H1 (cell line): ENCODE data around the gene GFRA4. TPM values are rescaled to one million over a fixed set of nuclear protein-coding genes. Genes with fewer than 3 reads are reported as not detected.

Experiments used
- CTCF ChIA-PET: fragments of 300-600 bp; sonication (Branson Sonifier 250); formaldehyde crosslinking; loops from one replicate; lab custom pipeline; 2021; ENCODE audit not compliant: partially characterized antibody; lab: Charles Lee
- POLR2A ChIA-PET: fragments of 300-600 bp; sonication (Branson Sonifier 250); formaldehyde crosslinking; loops from one replicate; lab custom pipeline; 2021; ENCODE audit warnings: inconsistent platforms; ENCODE audit not compliant: partially characterized antibody; lab: Charles Lee
- DNase-seq, 2 experiments: peaks; one replicate each; pipeline versions ENCODE4 v3.0.0 to v3.0.0-alpha.2; 2010 to 2022; ENCODE audit warnings: low spot score in 2 of 2, low read depth in 1 of 2, mixed read lengths in 1 of 2
- FAIRE-seq: peaks from 2 replicates; lab custom pipeline; 2011; peaks lifted over from hg19 to GRCh38; lab: Jason Lieb, UNC
- H2AFZ ChIP-seq: 2 replicates; pipeline ENCODE4 v1.8.1; 2012; ENCODE audit warnings: low read length, inconsistent platforms
- H2AK5ac ChIP-seq: 2 replicates; pipeline ENCODE4 v1.6.1; 2013; ENCODE audit warnings: low read depth, low read length
- H2BK120ac ChIP-seq: replicated peaks from 2 replicates; pipeline ENCODE3; 2013; ENCODE audit warnings: low read depth, low read length, inconsistent platforms
- H2BK12ac ChIP-seq: 2 replicates; pipeline ENCODE4 v1.6.1; 2013; ENCODE audit warnings: low read depth, low read length
- H2BK15ac ChIP-seq: 2 replicates; pipeline ENCODE4 v1.6.1; 2013; ENCODE audit warnings: low read length
- H2BK20ac ChIP-seq: 2 replicates; pipeline ENCODE4 v1.6.1; 2013; ENCODE audit warnings: low read length
- H2BK5ac ChIP-seq: 2 replicates; pipeline ENCODE4 v1.6.1; 2013; ENCODE audit warnings: low read depth, low read length
- H3K14ac ChIP-seq: 2 replicates; pipeline ENCODE4 v1.6.1; 2013; ENCODE audit warnings: inconsistent platforms; ENCODE audit not compliant: insufficient read length
- H3K18ac ChIP-seq: 2 replicates; pipeline ENCODE4 v1.6.1; 2013; ENCODE audit warnings: low read length; ENCODE audit errors: extremely low read depth
- H3K23ac ChIP-seq: 2 replicates; pipeline ENCODE4 v1.6.1; 2013; ENCODE audit warnings: inconsistent platforms; ENCODE audit not compliant: insufficient read length
- H3K23me2 ChIP-seq: 2 replicates; pipeline ENCODE4 v1.6.1; 2013; ENCODE audit warnings: low read depth, low read length
- H3K27ac ChIP-seq: 2 replicates; pipeline ENCODE4 v1.6.1; 2011; ENCODE audit warnings: low read depth, low read length, inconsistent platforms
- H3K27me3 ChIP-seq, 4 experiments: replicated peaks in 1 of 4; 1 replicate in 1 of 4; 2 replicates in 3 of 4; pipeline versions ENCODE4 v1.6.1 to v1.8.1; 2011 to 2013; ENCODE audit warnings: low read length in 3 of 4, mild to moderate bottlenecking in 3 of 4, inconsistent platforms in 2 of 4, mixed read lengths in 2 of 4, moderate library complexity in 1 of 4; ENCODE audit not compliant: control insufficient read depth in 3 of 4, insufficient read depth in 3 of 4; ENCODE audit errors: extremely low read depth in 1 of 4
- H3K36me3 ChIP-seq, 4 experiments: 2 replicates each; pipeline versions ENCODE4 v1.6.1 to v1.8.1; 2011 to 2013; ENCODE audit warnings: mild to moderate bottlenecking in 4 of 4, low read length in 3 of 4, moderate library complexity in 2 of 4, control low read depth in 1 of 4, inconsistent platforms in 1 of 4; ENCODE audit not compliant: insufficient read depth in 4 of 4, control insufficient read depth in 2 of 4
- H3K4ac ChIP-seq: replicated peaks from 2 replicates; pipeline ENCODE3; 2013; ENCODE audit warnings: low read length, low read depth, mixed read lengths, inconsistent platforms; ENCODE audit not compliant: insufficient read length
- H3K4me1 ChIP-seq, 4 experiments: replicated peaks in 1 of 4; 1 replicate in 1 of 4; 2 replicates in 3 of 4; pipeline versions ENCODE4 v1.6.1 to v1.8.1; 2011 to 2013; ENCODE audit warnings: low read length in 3 of 4, inconsistent platforms in 2 of 4, mixed read lengths in 1 of 4; ENCODE audit not compliant: insufficient read depth in 4 of 4, control insufficient read depth in 3 of 4
- H3K4me2 ChIP-seq, 2 experiments: 2 replicates each; pipeline versions ENCODE4 v1.6.1 to v1.8.1; 2011 to 2013; ENCODE audit warnings: low read depth in 2 of 2, low read length in 2 of 2, control low read depth in 1 of 2, inconsistent platforms in 1 of 2, mild to moderate bottlenecking in 1 of 2; ENCODE audit not compliant: insufficient read depth in 1 of 2
- H3K4me3 ChIP-seq, 4 experiments: fragments of 200-600, 300-600 bp in 1 of 4; sonication (generic), shearing (Covaris generic), sonication (Bioruptor Twin) in 1 of 4; 2 replicates each; pipeline versions ENCODE4 v1.5.1 to v1.8.1; 2011 to 2016; ENCODE audit warnings: low read length in 4 of 4, low read depth in 3 of 4, control low read depth in 2 of 4, inconsistent platforms in 2 of 4, mild to moderate bottlenecking in 2 of 4, mixed read lengths in 1 of 4, moderate library complexity in 1 of 4; ENCODE audit not compliant: insufficient read depth in 2 of 4; ENCODE audit errors: extremely low read depth in 1 of 4
- H3K56ac ChIP-seq: replicated peaks from 2 replicates; pipeline ENCODE3; 2013; ENCODE audit warnings: low read depth, mild to moderate bottlenecking, mixed read lengths, low read length, inconsistent platforms; ENCODE audit not compliant: insufficient read length
- H3K79me1 ChIP-seq: 2 replicates; pipeline ENCODE4 v1.6.1; 2013; ENCODE audit warnings: low read depth, low read length, control low read depth
- H3K79me2 ChIP-seq, 2 experiments: 2 replicates each; pipeline versions ENCODE4 v1.6.1 to v1.8.1; 2012 to 2013; ENCODE audit warnings: low read length in 2 of 2, mild to moderate bottlenecking in 2 of 2, inconsistent platforms in 1 of 2; ENCODE audit not compliant: insufficient read depth in 2 of 2, control insufficient read depth in 1 of 2
- H3K9ac ChIP-seq, 4 experiments: replicated peaks in 1 of 4; 1 replicate in 1 of 4; 2 replicates in 3 of 4; pipeline versions ENCODE4 v1.6.1 to v1.8.1; 2011 to 2013; ENCODE audit warnings: low read depth in 3 of 4, low read length in 3 of 4, control low read depth in 2 of 4, mild to moderate bottlenecking in 2 of 4, moderate library complexity in 2 of 4, inconsistent platforms in 1 of 4; ENCODE audit errors: extremely low read depth in 1 of 4
- H3K9me3 ChIP-seq, 2 experiments: 2 replicates each; pipeline versions ENCODE4 v1.6.1 to v1.8.1; 2012 to 2013; ENCODE audit warnings: mild to moderate bottlenecking in 2 of 2, moderate library complexity in 2 of 2, control low read depth in 1 of 2, inconsistent platforms in 1 of 2, low read depth in 1 of 2, low read length in 1 of 2, mixed read lengths in 1 of 2; ENCODE audit not compliant: insufficient read depth in 2 of 2
- H4K20me1 ChIP-seq, 2 experiments: replicated peaks in 1 of 2; 2 replicates each; pipeline versions ENCODE3 to v1.8.1; 2011 to 2013; ENCODE audit warnings: inconsistent platforms in 2 of 2, low read length in 2 of 2, mild to moderate bottlenecking in 1 of 2; ENCODE audit not compliant: insufficient read depth in 2 of 2, control insufficient read depth in 1 of 2
- H4K5ac ChIP-seq: 2 replicates; pipeline ENCODE4 v1.6.1; 2013; ENCODE audit warnings: low read length, low read depth, mixed read lengths, inconsistent platforms; ENCODE audit not compliant: insufficient read length
- H4K8ac ChIP-seq: 2 replicates; pipeline ENCODE4 v1.8.0; 2013; ENCODE audit warnings: mild to moderate bottlenecking, moderate library complexity, low read length, inconsistent platforms; ENCODE audit not compliant: insufficient read depth; ENCODE audit errors: extremely low read depth
- H4K91ac ChIP-seq: replicated peaks from 2 replicates; pipeline ENCODE3; 2013; ENCODE audit warnings: low read length, mixed read lengths, inconsistent platforms; ENCODE audit not compliant: insufficient read length
- CREB1 ChIP-seq: IDR thresholded peaks from 2 replicates; pipeline ENCODE4 v1.6.1; 2012; ENCODE audit warnings: inconsistent platforms
- GABPA ChIP-seq: IDR thresholded peaks from 2 replicates; pipeline ENCODE4 v1.6.1; 2011; ENCODE audit warnings: mild to moderate bottlenecking, low read length, moderate library complexity, borderline replicate concordance; ENCODE audit not compliant: insufficient read depth
- JUN ChIP-seq: IDR thresholded peaks from 2 replicates; pipeline ENCODE4 v1.6.1; 2011; ENCODE audit warnings: low read depth, mild to moderate bottlenecking, improper control_type of control experiment, low read length
- MAFK ChIP-seq: IDR thresholded peaks from 2 replicates; pipeline ENCODE4 v1.6.1; 2012; ENCODE audit warnings: low read depth, mild to moderate bottlenecking, improper control_type of control experiment, low read length
- NANOG ChIP-seq: IDR thresholded peaks from 2 replicates; pipeline ENCODE4 v1.6.1; 2011; ENCODE audit warnings: low read length, low read depth, mild to moderate bottlenecking, inconsistent platforms; ENCODE audit not compliant: insufficient read depth, poor library complexity, severe bottlenecking
- PHF8 ChIP-seq: fragments of 200-600 bp; sonication (generic); conservative IDR thresholded peaks from 2 replicates; pipeline ENCODE4 v1.7.1; 2012; ENCODE audit warnings: low read depth, mild to moderate bottlenecking, inconsistent platforms, low read length, moderate library complexity
- RNF2 ChIP-seq: fragments of 200-900, 300-1000 bp; sonication (generic); IDR thresholded peaks from 2 replicates; pipeline ENCODE4 v1.7.1; 2016; ENCODE audit warnings: borderline replicate concordance, low read depth, mild to moderate bottlenecking, antibody characterized with exemption, low read length; ENCODE audit not compliant: poor library complexity, severe bottlenecking; ENCODE audit errors: missing control alignments
- RXRA ChIP-seq: IDR thresholded peaks from 2 replicates; pipeline ENCODE4 v1.6.1; 2011; ENCODE audit warnings: low read depth, mild to moderate bottlenecking, low read length, moderate library complexity; ENCODE audit not compliant: insufficient read depth
- SIN3A ChIP-seq, 2 experiments: IDR thresholded peaks in 1 of 2; conservative IDR thresholded peaks in 1 of 2; 2 replicates each; pipeline ENCODE4 v1.6.1; 2011 to 2012; ENCODE audit warnings: low read length in 2 of 2, improper control_type of control experiment in 1 of 2, low read depth in 1 of 2, mild to moderate bottlenecking in 1 of 2
- SP2 ChIP-seq: IDR thresholded peaks from 2 replicates; pipeline ENCODE4 v1.6.1; 2012; ENCODE audit warnings: mild to moderate bottlenecking, low read length, inconsistent platforms
- SP4 ChIP-seq: IDR thresholded peaks from 2 replicates; pipeline ENCODE4 v1.6.1; 2012; ENCODE audit warnings: low read length, inconsistent platforms
- TEAD4 ChIP-seq: IDR thresholded peaks from 2 replicates; pipeline ENCODE4 v1.6.1; 2012; ENCODE audit warnings: low read depth, low read length, inconsistent platforms, mixed read lengths
- WGBS, 2 experiments: shearing (Covaris generic) in 1 of 2; methylation state at CpG; one replicate each; pipeline versions ENCODE4 v1.1.6 to v1.1.7; 2013 to 2015; ENCODE audit warnings: low lambda C conversion rate in 2 of 2, mixed read lengths in 2 of 2, inconsistent platforms in 1 of 2, low coverage in 1 of 2, missing lambda C conversion rate in 1 of 2; ENCODE audit not compliant: insufficient replicate concordance in 2 of 2, insufficient coverage in 1 of 2, insufficient read length in 1 of 2; ENCODE audit errors: extremely low coverage in 1 of 2, missing lambda C conversion rate in 1 of 2; 5-methylcytosine and 5-hydroxymethylcytosine counted together
- polyA plus RNA-seq, 7 experiments: library from polyadenylated mRNA; depleted of rRNA in 3 of 7; stranded (reverse) in 5 of 7; unstranded in 2 of 7; fragments of >200 nt in 5 of 7; fragments of 200-250 nt in 2 of 7; gene quantifications; 1 replicate in 5 of 7; 2 replicates in 1 of 7; 4 replicates in 1 of 7; pipeline versions ENCODE4 v1.2.1 to v1.2.3, GENCODE V29; 2011 to 2013; ENCODE audit warnings: missing spikeins in 2 of 7, mixed read lengths in 2 of 7
- total RNA-seq: library from RNA; stranded (reverse); fragmentation: NEBNext Ultra II Directional; extraction: Animal tissue kit (Norgen Biotek cat#: 25700); gene quantifications from 2 replicates; pipeline ENCODE4 v1.2.1, GENCODE V29; 2021
- TF ChIP-seq, protein P1 (sequence below): IDR thresholded peaks from 2 replicates; pipeline ENCODE4 v1.6.1; 2012; ENCODE audit warnings: inconsistent platforms

GFRA4 gene
- total and polyA plus RNA-seq, 2 of the 8 experiments (the other 6 are each of a cell fraction or from before 2014, with no cell fraction given), result 0.05 TPM; not detected in 1

GRCh38 chr20:3699037-3699436 is 35.8 kb upstream of the GFRA4 start:
- H3K14ac ChIP-seq, result no peak overlapping the region
- H4K8ac ChIP-seq, result peak overlapping the region; percentile 25; the same call in 1 of the 2 replicates
- no peak overlapping the region for H2BK120ac ChIP-seq
- no peak overlapping the region for H2BK20ac ChIP-seq
- TF ChIP-seq JUN, result no peak
- no peak for TF ChIP-seq RXRA
- TF ChIP-seq RNF2, result no peak
- TF ChIP-seq PHF8, result no peak
- no peak for TF ChIP-seq TEAD4
- TF ChIP-seq, protein P1, sequence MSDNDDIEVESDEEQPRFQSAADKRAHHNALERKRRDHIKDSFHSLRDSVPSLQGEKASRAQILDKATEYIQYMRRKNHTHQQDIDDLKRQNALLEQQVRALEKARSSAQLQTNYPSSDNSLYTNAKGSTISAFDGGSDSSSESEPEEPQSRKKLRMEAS, result no peak
- TF ChIP-seq NANOG, result no peak
- TF ChIP-seq SP4, result no peak
- TF ChIP-seq GABPA, result no peak
- no peak for TF ChIP-seq MAFK
- no peak for TF ChIP-seq SIN3A (conservative IDR thresholded peaks at IDR 0.05 in 1 of 2, IDR thresholded peaks at IDR 0.05 in 1 of 2; ENCODE audit: low read depth in 1 of 2, low read length in 2 of 2)
- no peak for TF ChIP-seq SP2
- TF ChIP-seq CREB1, result no peak
- TF ChIP-seq, all 59 proteins: peak for 0
- H3K4me1 ChIP-seq, result no peaks in the 10 kb centered on the region
- no peak overlapping the region for H3K18ac ChIP-seq
- no peak overlapping the region for H2AK5ac ChIP-seq
- WGBS, 2 experiments, result 89% methylated on average over 8 of the region's 16 CpGs; no CpG with 5 or more reads in 1 of the 2 experiments
- no peak overlapping the region for H4K91ac ChIP-seq
- H3K4me2 ChIP-seq, result no peak overlapping the region
- no peaks in the 10 kb centered on the region for H3K23me2 ChIP-seq
- DNase-seq (no peak), FAIRE-seq (no peak)
- no peak overlapping the region for H3K9ac ChIP-seq
- CTCF ChIA-PET, result interaction anchor here (1.0 to 45.1 kb wide), 5 partner anchors 1 to 156 kb away, joined by 3 to 1432 read pairs (median 6); partner anchors contain the start of genes ADAM33 and SIGLEC1
- peaks cover 4 to 6% of the 10 kb centered on the region in 2 experiments; a peak in 2 of 4 replicates for H3K9me3 ChIP-seq
- H3K79me2 ChIP-seq, result no peaks in the 10 kb centered on the region
- H4K20me1 ChIP-seq, result no peaks in the 10 kb centered on the region
- no peak overlapping the region for H2BK12ac ChIP-seq
- no peak overlapping the region for H3K4ac ChIP-seq
- no peak overlapping the region for H3K27ac ChIP-seq
- no peak overlapping the region for H3K23ac ChIP-seq
- H3K27me3 ChIP-seq, result no peaks in the 10 kb centered on the region
- H3K56ac ChIP-seq, result no peak overlapping the region
- no peak overlapping the region for H2BK5ac ChIP-seq
- H3K79me1 ChIP-seq, result no peaks in the 10 kb centered on the region
- H3K36me3 ChIP-seq, result no peaks in the 10 kb centered on the region
- no peak overlapping the region for H2BK15ac ChIP-seq
- POLR2A ChIA-PET, result interaction anchor here (0.7 to 1.4 kb wide), 2 partner anchors 32 to 180 kb away, joined by 3 read pairs; no protein-coding TSS in a partner anchor
- H3K4me3 ChIP-seq, result no peak overlapping the region
- no peak overlapping the region for H2AFZ ChIP-seq
- no peak overlapping the region for H4K5ac ChIP-seq
